Epithelial cell of proximal tubule (primary cell): Measurements from ENCODE around the gene MAP1B. TPM values are rescaled to one million over a fixed set of nuclear protein-coding genes. Genes with fewer than 3 reads are reported as not detected.
A peak's percentile ranks its signal among the peaks of the same experiment; 100 is the strongest.

Experiments used
- DNase-seq: peaks from one replicate; pipeline ENCODE4 v3.0.0-alpha.2; 2011; ENCODE audit warnings: low read depth
- H3K4me3 ChIP-seq: 2 replicates; pipeline ENCODE4 v1.5.1; 2011; ENCODE audit warnings: low read depth, mild to moderate bottlenecking, low read length
- CTCF ChIP-seq: conservative IDR thresholded peaks from 2 replicates; pipeline ENCODE4 v1.5.1; 2012; ENCODE audit warnings: low read depth, mild to moderate bottlenecking, low read length
- total RNA-seq: library from RNA; depleted of rRNA; stranded (reverse); fragments of >200 nt; gene quantifications from 2 replicates; pipeline ENCODE4 v1.2.3, GENCODE V29; 2015

MAP1B gene
- total RNA-seq, 1 donor from 2014 or later, result 305 TPM

DNA sequence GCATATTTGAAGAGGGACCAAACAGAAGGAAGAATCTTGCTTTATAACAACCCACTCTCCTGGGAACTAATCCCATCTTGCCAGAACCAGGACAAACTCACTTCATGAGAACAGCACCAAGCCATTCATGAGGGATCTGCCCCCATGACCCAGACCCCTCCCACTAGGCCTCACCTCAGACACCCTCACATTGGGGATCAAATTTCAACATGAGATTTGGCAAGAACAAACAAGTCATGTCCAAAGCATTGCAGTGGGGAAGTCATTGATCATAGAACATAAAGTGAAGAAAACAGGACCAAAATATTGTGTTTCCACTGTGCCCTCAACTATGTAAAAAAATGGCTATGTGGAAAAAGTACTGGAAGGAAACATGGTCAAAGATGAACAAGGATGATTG, 43.9 kb downstream of the MAP1B start:
- DNase-seq, result no peak
- no peak overlapping the region for H3K4me3 ChIP-seq
- TF ChIP-seq CTCF, result no peak

DNA sequence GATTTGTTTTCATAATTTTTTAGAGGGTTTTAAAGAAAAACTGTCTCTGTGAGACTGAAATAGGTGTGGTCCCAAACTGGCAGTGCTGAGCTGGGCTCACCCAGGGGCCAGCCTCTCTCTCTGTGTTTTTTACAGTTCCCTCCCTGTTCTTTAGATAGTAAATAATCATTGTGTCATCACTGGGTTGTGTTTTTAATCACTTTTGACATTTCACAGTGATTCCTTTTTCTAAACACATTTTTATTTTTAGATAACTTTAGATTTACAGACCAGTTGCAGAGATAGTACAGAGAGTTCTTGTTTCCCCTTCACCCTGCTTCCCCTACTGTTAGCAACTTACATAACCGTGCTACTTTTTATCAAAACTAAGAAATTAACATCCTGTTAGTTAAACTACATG, 44.4 kb downstream of the MAP1B start:
- no peak for TF ChIP-seq CTCF
- no peak for DNase-seq
- H3K4me3 ChIP-seq, result no peak overlapping the region

- no peak for DNase-seq
- no peak overlapping the region for H3K4me3 ChIP-seq
- no peak for TF ChIP-seq CTCF
Measured at GRCh38 chr5:72152545-72152944, 45.3 kb downstream of the MAP1B start.

DNA sequence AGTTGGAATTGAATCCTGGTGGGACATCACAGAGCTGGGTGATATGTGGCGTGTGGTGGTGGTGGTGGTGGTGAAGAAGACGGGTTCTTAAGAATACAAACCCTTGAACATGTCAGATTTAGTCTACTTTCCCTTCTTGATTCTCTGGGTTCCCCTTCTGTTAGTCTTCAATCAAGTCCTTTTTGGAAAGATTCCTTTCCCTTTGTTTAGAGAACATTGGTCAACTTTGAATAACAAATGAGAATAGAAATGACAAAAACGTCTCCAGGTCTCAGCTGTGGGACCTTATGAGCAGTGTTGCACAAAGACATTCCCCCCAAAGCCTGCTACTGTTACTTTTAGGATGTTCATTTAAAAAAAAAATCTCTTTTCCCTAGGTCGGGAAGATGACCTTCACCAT, 46.3 kb downstream of the MAP1B start:
- no peak for DNase-seq
- no peak overlapping the region for H3K4me3 ChIP-seq
- no peak for TF ChIP-seq CTCF

DNA sequence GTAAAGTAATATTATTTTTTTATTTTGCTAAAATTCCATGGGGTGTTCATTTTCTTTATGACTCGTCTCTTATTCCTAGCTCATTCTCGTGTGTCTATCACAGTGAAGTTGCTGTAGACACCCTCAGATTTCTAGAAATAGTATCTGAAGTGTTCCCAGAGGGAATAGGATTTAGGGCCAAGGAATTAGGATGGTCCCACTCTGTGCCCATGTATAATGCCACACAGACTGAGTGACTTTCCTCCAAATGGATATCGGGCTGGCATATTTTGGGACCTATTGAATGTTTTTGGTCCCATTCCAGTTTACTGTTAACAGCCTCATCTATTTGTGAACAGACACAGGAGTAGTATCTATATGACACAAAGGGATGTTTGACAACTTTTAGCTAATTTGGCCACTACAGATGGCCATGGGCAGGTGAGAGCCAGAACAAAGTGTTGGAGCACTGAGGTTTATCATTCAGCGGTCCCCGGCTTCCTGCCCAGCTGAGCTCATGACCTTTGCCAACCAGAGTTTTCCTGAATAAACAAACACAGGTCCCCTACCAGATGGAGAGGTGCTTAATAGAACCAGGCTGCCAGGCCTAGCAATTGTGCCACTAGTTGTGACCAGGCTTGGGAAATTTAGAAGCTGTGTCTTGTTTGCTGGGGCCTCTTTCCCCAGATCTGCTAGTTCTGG, 46.9 kb downstream of the MAP1B start:
- no peak overlapping the region for H3K4me3 ChIP-seq
- no peak for DNase-seq
- no peak for TF ChIP-seq CTCF

GRCh38 chr5:72156946-72157624, 49.8 kb downstream of the MAP1B start:
- DNase-seq, result peak; percentile 49
- TF ChIP-seq CTCF, result no peak

GRCh38 chr5:72157625-72157962, 50.3 kb downstream of the MAP1B start:
- no peak for DNase-seq
- TF ChIP-seq CTCF, result no peak
- no peak overlapping the region for H3K4me3 ChIP-seq

More at GRCh38 chr5:72156946-72157624, 49.8 kb downstream of the MAP1B start:
- no peak overlapping the region for H3K4me3 ChIP-seq
